Smooth muscle cell of bladder (primary cell): ENCODE data around the gene CHAT. TPM values are rescaled to one million over a fixed set of nuclear protein-coding genes. Genes with fewer than 3 reads are reported as not detected.

ENCODE experiments used
- total RNA-seq: library from RNA; depleted of rRNA; stranded (reverse); fragments of >200 nt; gene quantifications from 2 replicates; pipeline ENCODE4 v1.2.3, GENCODE V29; 2014

CHAT gene
- total RNA-seq: not detected in 2 replicates

DNA sequence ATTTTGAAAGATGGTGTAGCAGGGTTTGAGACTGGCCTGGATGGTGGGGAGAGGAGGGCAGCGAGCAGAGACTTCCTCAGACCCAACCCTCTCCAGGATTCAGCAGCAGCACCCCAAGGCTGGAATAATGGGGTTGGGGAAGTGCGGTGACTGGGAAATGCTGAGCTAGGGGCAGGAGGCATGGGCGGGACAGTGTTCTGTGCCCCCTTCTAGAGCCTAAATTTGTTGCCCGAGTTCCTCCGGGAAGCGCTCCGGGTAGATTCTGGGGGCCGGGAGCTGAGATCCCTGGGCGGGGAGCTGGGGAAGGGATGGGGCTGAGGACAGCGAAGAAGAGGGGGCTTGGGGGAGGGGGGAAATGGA, at the start of gene CHAT:
TSS of gene CHAT (plus strand) at position 156 of the 360 bp plus-strand sequence. CDS start at position 309, 153 bp downstream.

DNA sequence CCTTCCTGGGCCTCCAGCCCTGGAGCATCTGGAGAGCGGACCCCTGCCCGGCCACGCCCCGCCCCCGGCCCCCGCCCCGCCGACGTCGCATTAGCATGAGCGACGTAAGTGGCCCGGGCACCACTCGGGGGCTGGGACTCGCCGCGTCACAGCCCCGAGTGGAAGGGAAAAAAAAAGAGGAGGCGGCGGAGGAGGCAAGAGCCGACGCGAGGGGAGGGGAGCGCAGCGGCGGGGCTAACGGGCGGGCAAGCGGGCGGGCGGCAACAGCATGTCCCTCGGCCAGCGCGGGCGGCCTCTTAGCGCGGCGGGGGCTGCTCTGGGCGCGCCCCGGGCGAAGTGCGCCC, 3.8 kb upstream of the CHAT start, which contains the start of gene SLC18A3:
TSS of gene SLC18A3 (plus strand) at position 197 of the 344 bp plus-strand sequence. CDS start 431 bp downstream, outside the sequence.

DNA sequence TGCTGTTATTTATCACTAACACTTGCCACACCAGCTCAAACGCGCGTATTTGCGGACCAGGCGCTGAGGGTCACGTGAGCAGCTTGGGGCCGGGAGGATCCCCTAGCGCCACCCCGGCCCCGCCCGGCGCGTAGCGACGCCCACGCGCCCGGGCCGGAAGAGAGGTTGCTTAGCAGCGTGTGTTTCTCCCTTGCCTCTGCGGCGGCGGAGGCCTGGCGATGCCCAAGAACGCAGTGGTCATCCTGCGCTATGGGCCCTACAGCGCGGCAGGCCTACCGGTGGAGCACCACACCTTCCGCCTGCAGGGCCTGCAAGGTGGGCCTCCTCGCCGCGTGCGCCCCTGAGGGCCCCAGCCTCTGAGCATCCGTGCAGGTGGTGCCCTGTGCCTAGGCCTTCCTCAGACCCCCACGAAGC, 65.7 kb downstream of the CHAT start, which contains the start of gene C10orf53:
TSS of gene C10orf53 (plus strand) at position 172 of the 414 bp plus-strand sequence. CDS start at position 219, 47 bp downstream.

Other genes starting within 250 kb of the CHAT start
- gene DRGX, start 217.9 kb upstream of the CHAT start, total RNA-seq: not detected in 2 replicates
- 16.1 and 17.1 TPM in 2 replicates for gene ERCC6, start 74.9 kb upstream of the CHAT start, total RNA-seq
- gene SLC18A3, start 3.7 kb upstream of the CHAT start, total RNA-seq: not detected in 2 replicates
- not detected in 2 replicates for gene C10orf53, start 65.6 kb downstream of the CHAT start, total RNA-seq
- gene OGDHL, start 148.3 kb downstream of the CHAT start, total RNA-seq: 0.14 and 0.46 TPM in 2 replicates